GM19455 (cell line): Measurements from ENCODE around the gene ZBTB14.

Experiments
- ATAC-seq: cut with Tn5 transposase; IDR thresholded peaks from one replicate; pipeline ENCODE4 v1.9.1; 2021; ENCODE audit not compliant: unreplicated experiment

The ZBTB14 gene

DNA sequence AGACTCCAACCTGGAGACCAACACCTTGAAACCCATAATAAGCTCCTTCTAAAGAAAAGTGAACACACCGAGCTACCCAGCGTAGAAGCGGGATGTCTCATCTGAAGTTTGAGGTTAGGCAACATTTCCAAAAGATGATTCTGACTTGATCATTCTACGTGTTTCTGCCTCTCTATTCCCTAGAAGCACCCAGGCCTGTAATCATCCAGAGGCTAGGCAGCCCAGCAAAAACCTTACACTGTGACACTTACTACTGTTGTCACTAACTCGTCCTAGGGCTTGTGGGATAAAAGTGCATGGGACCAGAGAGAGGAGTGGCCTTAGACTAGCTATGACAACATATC is 1.4 kb downstream of the ZBTB14 start:
- ATAC-seq: no peak

DNA sequence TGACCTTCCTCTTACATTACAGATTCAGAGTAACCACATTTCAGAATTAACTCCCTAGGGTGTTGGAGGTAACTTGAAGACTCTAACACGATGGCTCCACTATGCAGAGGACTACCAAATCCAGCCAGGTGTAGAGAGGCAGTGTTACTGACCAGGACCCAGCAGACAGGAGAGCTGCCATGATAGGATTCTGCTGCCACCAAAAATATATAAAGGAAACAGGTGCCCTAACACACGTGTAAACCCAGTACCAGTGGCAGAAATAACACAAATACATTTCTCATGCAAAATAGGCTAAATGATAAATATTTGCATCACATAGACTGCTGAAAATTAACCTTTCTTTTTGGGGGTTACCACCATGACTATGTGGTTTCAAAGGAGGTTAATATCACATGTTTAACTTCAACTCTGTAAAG is 7.0 kb downstream of the ZBTB14 start:
- ATAC-seq: no peak

DNA sequence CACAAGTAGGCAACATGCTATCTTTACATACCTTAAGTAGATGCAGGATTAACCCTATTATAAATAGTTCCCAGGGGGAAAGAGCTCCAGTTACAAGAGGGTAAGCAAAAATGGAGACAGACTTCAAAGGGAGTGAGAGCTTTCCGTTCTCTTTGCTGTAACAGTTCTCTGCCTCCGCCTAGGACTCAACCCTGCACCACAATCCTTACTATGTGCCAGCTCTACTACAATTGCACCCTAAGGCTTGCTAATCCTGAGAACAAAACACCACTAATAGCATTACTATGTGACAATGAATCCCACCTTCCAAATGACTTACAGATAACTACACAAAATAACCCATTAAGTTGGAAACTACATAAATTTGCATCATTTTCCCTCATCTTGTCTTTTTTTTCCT is 7.7 kb downstream of the ZBTB14 start:
- ATAC-seq: no peak

DNA sequence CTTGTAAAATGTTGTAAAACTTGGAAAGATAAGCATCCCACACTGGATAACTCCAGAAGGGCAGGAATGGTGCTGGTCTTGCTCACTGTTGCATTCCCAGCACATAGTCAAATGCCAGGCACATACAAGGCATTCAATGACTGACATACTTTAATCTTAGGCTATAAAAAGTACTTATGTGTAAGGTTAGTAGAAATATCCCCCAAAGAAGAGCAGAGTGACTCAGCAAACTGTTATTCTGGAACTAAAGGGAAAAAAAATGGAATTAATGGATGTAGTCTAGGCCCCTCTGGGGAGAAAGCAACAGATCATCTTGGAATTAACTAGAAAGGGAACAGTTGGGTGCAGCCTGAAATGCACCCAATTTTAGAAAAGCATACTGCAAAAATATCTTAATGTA is 9.0 kb downstream of the ZBTB14 start:
- no peak for ATAC-seq

GRCh38 chr18:5285326-5285725 is 10.2 kb downstream of the ZBTB14 start:
- no peak for ATAC-seq

GRCh38 chr18:5284808-5285207 is 10.7 kb downstream of the ZBTB14 start:
- no peak for ATAC-seq

DNA sequence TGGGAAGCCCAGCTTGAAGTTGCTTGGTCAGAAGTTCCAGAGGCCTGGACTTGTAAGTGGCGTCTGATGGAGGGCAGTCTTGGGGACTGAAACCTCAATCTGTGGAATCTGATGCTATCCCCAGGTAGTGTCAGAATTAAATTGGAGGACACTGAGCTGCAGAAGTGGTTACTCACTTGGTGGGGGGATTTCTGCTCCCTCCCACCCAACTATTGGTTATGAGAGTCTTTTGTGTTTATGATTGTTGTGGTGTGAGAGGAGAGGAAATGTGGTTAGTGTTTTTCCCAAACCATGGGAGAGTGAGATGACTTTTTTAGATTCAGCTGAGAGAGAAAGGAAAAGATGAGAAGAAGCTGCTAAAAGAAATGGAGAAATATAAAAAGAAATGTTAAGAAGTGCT is 12.8 kb downstream of the ZBTB14 start:
- ATAC-seq: no peak

GRCh38 chr18:5276947-5277346 is 18.6 kb downstream of the ZBTB14 start:
- no peak for ATAC-seq

DNA sequence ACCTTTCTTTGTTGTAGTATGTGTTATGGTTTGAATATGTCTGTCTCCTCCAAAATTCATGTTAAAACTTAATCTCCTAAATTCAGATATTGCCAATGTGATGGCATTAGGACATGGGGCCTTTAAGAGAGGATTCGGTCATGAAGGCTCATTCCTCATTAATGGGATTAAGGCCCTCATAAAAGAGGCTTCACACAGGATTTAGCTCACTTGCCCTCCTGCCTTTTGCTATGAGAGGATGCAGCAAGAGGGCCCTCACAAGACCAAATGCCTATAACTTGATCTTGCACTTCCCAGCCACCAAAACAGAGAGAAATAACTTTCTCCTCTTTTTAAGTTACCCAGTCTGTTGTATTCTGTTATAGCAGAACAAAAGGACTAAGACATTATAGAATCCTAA is 19.7 kb downstream of the ZBTB14 start:
- no peak for ATAC-seq

DNA sequence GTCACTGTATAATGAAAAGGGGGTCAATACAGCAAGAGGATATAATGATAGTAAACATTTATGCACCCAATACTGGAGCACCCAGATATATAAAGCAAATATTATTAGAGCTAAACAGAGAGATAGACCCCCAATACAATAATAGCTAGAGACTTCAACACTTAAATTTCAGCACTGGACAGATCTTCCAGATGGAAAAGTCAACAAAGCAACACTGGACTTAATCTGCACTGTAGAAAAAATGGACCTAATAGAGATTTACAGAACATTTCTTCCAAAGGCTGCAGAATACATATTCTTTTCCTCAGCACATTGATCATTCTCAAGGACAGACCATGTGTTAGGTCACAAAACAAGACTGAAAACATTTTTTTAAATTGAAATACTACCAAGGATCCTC is 26.7 kb downstream of the ZBTB14 start:
- ATAC-seq: no peak

DNA sequence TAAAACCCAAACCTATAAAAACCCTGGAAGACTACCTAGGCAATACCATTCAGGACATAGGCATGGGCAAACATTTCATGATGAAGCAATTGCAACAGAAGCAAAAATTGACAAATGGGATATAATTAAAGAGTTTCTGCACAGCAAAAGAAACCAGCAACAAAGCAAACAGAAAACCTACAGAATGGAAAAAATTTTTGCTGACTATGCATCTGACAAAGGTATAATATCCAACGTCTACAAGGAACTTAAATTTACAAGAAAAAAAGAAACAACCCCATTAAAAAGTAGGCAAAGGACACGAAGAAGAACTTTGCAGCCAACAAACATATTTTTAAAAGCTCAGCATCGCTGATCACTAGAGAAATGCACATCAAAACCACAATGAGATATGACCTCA is 28.8 kb downstream of the ZBTB14 start:
- no peak for ATAC-seq

DNA sequence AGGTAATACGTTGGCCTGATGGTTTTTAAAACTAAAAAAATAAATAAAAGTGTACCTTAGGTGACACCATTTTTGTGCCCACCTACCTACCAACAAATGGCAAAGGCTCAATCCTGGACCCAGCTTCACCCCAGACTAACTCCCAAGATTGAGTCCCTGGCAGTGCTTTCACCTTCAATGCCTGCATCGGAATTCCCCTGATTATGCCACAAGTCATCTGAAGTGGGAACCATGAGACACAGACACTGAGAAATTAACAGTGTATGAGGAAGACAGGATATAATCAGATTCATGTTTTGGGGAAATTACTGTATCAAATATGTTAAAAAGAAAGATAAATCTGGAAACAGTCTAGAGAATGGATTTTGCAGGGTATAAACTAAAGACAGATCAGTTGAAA is 41.6 kb downstream of the ZBTB14 start:
- no peak for ATAC-seq

- no peak for ATAC-seq
These were observed 44.4 kb downstream of the ZBTB14 start for GRCh38 chr18:5251117-5251516.

DNA sequence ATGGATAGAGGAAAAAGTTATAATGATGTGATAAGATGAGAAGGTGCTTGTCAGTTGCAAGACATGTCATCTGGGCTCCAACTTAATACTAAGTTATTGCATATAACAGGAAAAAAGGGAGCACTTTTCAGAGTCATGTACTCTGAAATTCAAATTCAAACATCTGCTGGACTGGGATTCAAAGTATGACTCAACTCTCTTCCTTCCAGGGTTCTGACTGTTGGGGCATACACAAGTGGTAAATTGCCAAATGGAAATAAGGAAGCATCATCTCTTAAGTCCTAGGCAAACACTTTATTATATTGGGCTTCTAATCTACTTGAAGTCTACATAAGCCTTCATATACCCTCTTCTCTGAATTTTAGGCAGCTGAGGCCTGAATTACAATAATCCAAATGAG is 44.9 kb downstream of the ZBTB14 start:
- no peak for ATAC-seq

DNA sequence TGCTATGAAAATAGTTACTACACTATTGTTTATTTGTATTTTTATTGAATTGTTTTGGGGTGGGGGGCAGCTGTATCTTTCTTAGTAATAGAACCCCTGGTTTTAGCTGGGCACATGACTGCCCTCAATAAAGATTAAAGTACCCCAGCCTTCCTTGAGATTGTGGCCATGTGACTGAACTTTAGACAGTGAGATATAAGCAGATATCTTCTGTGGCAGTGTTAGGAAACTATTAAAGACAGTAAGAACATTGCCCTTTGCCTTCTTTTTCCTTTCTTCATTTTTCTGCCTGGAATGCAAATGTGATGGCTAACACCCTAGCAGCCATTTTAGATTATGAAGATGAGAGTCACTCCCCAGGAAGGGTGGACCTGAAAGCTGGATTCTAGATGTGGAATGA is 50.6 kb downstream of the ZBTB14 start:
- ATAC-seq: no peak

- ATAC-seq: no peak
These were observed 56.1 kb downstream of the ZBTB14 start for GRCh38 chr18:5239447-5239846.
